Keratinocyte (primary cell): ENCODE measurements around the gene PSMB9. TPM values are rescaled to one million over a fixed set of nuclear protein-coding genes. Genes with fewer than 3 reads are reported as not detected.

Source experiments
- DNase-seq: peaks from one replicate; pipeline ENCODE4 v3.0.0-alpha.2; 2011; ENCODE audit warnings: low read depth, missing footprints, low spot score
- FAIRE-seq: peaks from 2 replicates; lab custom pipeline; 2011; peaks lifted over from hg19 to GRCh38; lab: Jason Lieb, UNC
- H2AFZ ChIP-seq: 2 replicates; pipeline ENCODE4 v1.6.0; 2012; ENCODE audit warnings: low read length, control low read depth, inconsistent platforms; ENCODE audit not compliant: control insufficient read depth
- H3K27ac ChIP-seq: 2 replicates; pipeline ENCODE4 v1.5.1; 2011; ENCODE audit warnings: low read length; ENCODE audit not compliant: control insufficient read depth, insufficient read depth
- H3K27me3 ChIP-seq: 3 replicates; pipeline ENCODE4 v1.6.0; 2011; ENCODE audit warnings: low read length; ENCODE audit not compliant: control insufficient read depth, insufficient read depth; ENCODE audit errors: extremely low read depth
- H3K36me3 ChIP-seq, 2 experiments: 2 replicates in 1 of 2; 3 replicates in 1 of 2; pipeline ENCODE4 v1.5.1; 2011; ENCODE audit warnings: low read length in 2 of 2, mild to moderate bottlenecking in 1 of 2; ENCODE audit not compliant: control insufficient read depth in 2 of 2, insufficient read depth in 2 of 2; ENCODE audit errors: extremely low read depth in 1 of 2
- H3K4me1 ChIP-seq: 3 replicates; pipeline ENCODE4 v1.5.1; 2011; ENCODE audit warnings: low read length; ENCODE audit not compliant: control insufficient read depth, insufficient read depth; ENCODE audit errors: extremely low read depth
- H3K4me2 ChIP-seq: 3 replicates; pipeline ENCODE4 v1.6.0; 2011; ENCODE audit warnings: low read depth, low read length; ENCODE audit not compliant: control insufficient read depth, insufficient read depth; ENCODE audit errors: extremely low read depth
- H3K4me3 ChIP-seq, 3 experiments: fragments of 200-600 bp in 1 of 3; sonication (generic) in 1 of 3; 2 replicates in 2 of 3; 3 replicates in 1 of 3; pipeline ENCODE4 v1.5.1; 2011 to 2016; ENCODE audit warnings: low read length in 3 of 3, mild to moderate bottlenecking in 3 of 3, control low read depth in 2 of 3, inconsistent platforms in 1 of 3, low read depth in 1 of 3, mixed read lengths in 1 of 3, mixed run types in 1 of 3, moderate library complexity in 1 of 3; ENCODE audit not compliant: control insufficient read depth in 2 of 3, insufficient read depth in 2 of 3; ENCODE audit errors: extremely low read depth in 1 of 3
- H3K79me2 ChIP-seq: 2 replicates; pipeline ENCODE4 v1.6.0; 2012; ENCODE audit warnings: low read length; ENCODE audit not compliant: control insufficient read depth, insufficient read depth
- H3K9ac ChIP-seq: 3 replicates; pipeline ENCODE4 v1.6.0; 2011; ENCODE audit warnings: low read length; ENCODE audit not compliant: control insufficient read depth, insufficient read depth; ENCODE audit errors: extremely low read depth
- H3K9me1 ChIP-seq: 3 replicates; pipeline ENCODE4 v1.6.0; 2011; ENCODE audit warnings: low read length; ENCODE audit not compliant: control insufficient read depth, insufficient read depth; ENCODE audit errors: extremely low read depth
- H3K9me3 ChIP-seq: 2 replicates; pipeline ENCODE4 v1.5.1; 2012; ENCODE audit warnings: low read depth, low read length; ENCODE audit not compliant: control insufficient read depth
- H4K20me1 ChIP-seq: 3 replicates; pipeline ENCODE4 v1.6.0; 2011; ENCODE audit warnings: low read length; ENCODE audit not compliant: control insufficient read depth, insufficient read depth; ENCODE audit errors: extremely low read depth
- EZH2 ChIP-seq: IDR thresholded peaks from one replicate; pipeline ENCODE4 v1.6.1; 2012; ENCODE audit warnings: inconsistent platforms, mild to moderate bottlenecking, low read length, moderate library complexity
- dilution Hi-C: fragments of 300-500 bp; cut with MboI; formaldehyde crosslinking; loops from one replicate; pipeline ENCODE4 v1.7.0; 2020; ENCODE audit warnings: low sequenced_read_pairs; ENCODE audit not compliant: extremely low pct_ligation_motif_present
- polyA plus RNA-seq, 5 experiments: library from polyadenylated mRNA; depleted of rRNA in 3 of 5; stranded (reverse) in 3 of 5; stranded (forward) in 1 of 5; unstranded in 1 of 5; fragments of >200 nt; gene quantifications; 1 replicate in 1 of 5; 2 replicates in 3 of 5; 3 replicates in 1 of 5; pipeline versions ENCODE4 v1.2.1 to v1.2.3, GENCODE V29; 2011 to 2012; ENCODE audit warnings: missing spikeins in 2 of 5, low read depth in 1 of 5, low replicate concordance in 1 of 5
- TF ChIP-seq, protein P1 (sequence below), 3 experiments: IDR thresholded peaks in 1 of 3; conservative IDR thresholded peaks in 1 of 3; optimal IDR thresholded peaks in 1 of 3; 2 replicates in 2 of 3; 3 replicates in 1 of 3; pipeline versions ENCODE3 to v1.5.1; 2011; ENCODE audit warnings: low read length in 3 of 3, mild to moderate bottlenecking in 3 of 3, moderate library complexity in 2 of 3, control low read depth in 1 of 3, inconsistent platforms in 1 of 3; ENCODE audit not compliant: insufficient read depth in 2 of 3; ENCODE audit errors: extremely low read depth in 1 of 3

The PSMB9 gene
- polyA plus RNA-seq, 1 donor (not counting 4 experiments of a cell fraction or from before 2014, with no cell fraction given), result 25.4 TPM

- no peak overlapping the region for H3K4me2 ChIP-seq
- peaks cover 29% of the 10 kb centered on the region for H3K4me1 ChIP-seq
- H3K9me3 ChIP-seq, result no peaks in the 10 kb centered on the region
- no peak overlapping the region for H2AFZ ChIP-seq
- H3K36me3 ChIP-seq, result no peaks in the 10 kb centered on the region
- no peak overlapping the region for H3K9ac ChIP-seq
- H4K20me1 ChIP-seq, result no peaks in the 10 kb centered on the region
- TF ChIP-seq, protein P1, sequence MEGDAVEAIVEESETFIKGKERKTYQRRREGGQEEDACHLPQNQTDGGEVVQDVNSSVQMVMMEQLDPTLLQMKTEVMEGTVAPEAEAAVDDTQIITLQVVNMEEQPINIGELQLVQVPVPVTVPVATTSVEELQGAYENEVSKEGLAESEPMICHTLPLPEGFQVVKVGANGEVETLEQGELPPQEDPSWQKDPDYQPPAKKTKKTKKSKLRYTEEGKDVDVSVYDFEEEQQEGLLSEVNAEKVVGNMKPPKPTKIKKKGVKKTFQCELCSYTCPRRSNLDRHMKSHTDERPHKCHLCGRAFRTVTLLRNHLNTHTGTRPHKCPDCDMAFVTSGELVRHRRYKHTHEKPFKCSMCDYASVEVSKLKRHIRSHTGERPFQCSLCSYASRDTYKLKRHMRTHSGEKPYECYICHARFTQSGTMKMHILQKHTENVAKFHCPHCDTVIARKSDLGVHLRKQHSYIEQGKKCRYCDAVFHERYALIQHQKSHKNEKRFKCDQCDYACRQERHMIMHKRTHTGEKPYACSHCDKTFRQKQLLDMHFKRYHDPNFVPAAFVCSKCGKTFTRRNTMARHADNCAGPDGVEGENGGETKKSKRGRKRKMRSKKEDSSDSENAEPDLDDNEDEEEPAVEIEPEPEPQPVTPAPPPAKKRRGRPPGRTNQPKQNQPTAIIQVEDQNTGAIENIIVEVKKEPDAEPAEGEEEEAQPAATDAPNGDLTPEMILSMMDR (optimal IDR thresholded peaks at IDR 0.05 in 1 of 3, IDR thresholded peaks at IDR 0.05 in 1 of 3, conservative IDR thresholded peaks at IDR 0.05 in 1 of 3; ENCODE audit: extremely low read depth in 1 of 3, insufficient read depth in 2 of 3, low read length in 3 of 3), result no peak
- TF ChIP-seq EZH2, result no peak
- H3K79me2 ChIP-seq, result no peaks in the 10 kb centered on the region
- no peaks in the 10 kb centered on the region for H3K9me1 ChIP-seq
- DNase-seq, result no peak
- dilution Hi-C loops, result no loop called here
- no peaks in the 10 kb centered on the region for H3K27me3 ChIP-seq
- peak; percentile 39 for FAIRE-seq
- no peak overlapping the region for H3K4me3 ChIP-seq
- H3K27ac ChIP-seq, result no peak overlapping the region
These were observed 39.8 kb upstream of the PSMB9 start for GRCh38 chr6:32814145-32814544.

DNA sequence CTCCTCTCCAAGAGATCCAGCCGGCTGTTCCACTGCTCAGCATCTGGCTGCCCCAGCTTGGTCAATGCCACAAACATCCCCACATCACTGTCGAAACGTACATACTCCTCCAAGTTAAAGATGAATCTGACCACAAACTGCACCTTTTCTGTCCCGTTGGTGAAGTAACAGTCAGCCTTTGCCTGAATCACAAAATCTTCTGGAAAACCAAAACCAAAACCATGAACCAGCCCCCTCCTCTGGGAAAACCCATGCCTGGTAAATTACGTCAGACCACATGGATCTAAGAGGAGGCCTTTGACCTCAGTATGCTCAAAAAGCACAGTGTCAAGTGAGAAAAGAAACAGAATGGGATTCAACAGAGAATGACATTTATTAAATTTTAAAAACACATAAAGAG, 38.9 kb upstream of the PSMB9 start:
- TF ChIP-seq EZH2, result no peak
- TF ChIP-seq, protein P1 (optimal IDR thresholded peaks at IDR 0.05 in 1 of 3, IDR thresholded peaks at IDR 0.05 in 1 of 3, conservative IDR thresholded peaks at IDR 0.05 in 1 of 3; ENCODE audit: extremely low read depth in 1 of 3, insufficient read depth in 2 of 3, low read length in 3 of 3), result no peak
- no peaks in the 10 kb centered on the region for H3K36me3 ChIP-seq
- no peak overlapping the region for H3K4me3 ChIP-seq
- no peak overlapping the region for H2AFZ ChIP-seq
- no peak overlapping the region for H3K9ac ChIP-seq
- H3K27me3 ChIP-seq, result no peaks in the 10 kb centered on the region
- H3K9me1 ChIP-seq, result no peaks in the 10 kb centered on the region
- no peak overlapping the region for H3K4me2 ChIP-seq
- H4K20me1 ChIP-seq, result no peaks in the 10 kb centered on the region
- peaks cover 39% of the 10 kb centered on the region for H3K4me1 ChIP-seq
- no peak overlapping the region for H3K27ac ChIP-seq
- H3K9me3 ChIP-seq, result no peaks in the 10 kb centered on the region
- dilution Hi-C loops, result no loop called here
- no peaks in the 10 kb centered on the region for H3K79me2 ChIP-seq
- FAIRE-seq (no peak), DNase-seq (no peak)
